PFSK-1 (cell line): ENCODE measurements around the gene RNF121.

ENCODE experiments used
- FOXP2 ChIP-seq: optimal IDR thresholded peaks from 2 replicates; pipeline ENCODE3; 2011; ENCODE audit warnings: borderline replicate concordance, control low read depth, inconsistent platforms; ENCODE audit not compliant: insufficient read depth; ENCODE audit errors: extremely low read length, extremely low read depth
- POLR2AphosphoS5 ChIP-seq: IDR thresholded peaks from 2 replicates; pipeline ENCODE4 v1.6.1; 2012; ENCODE audit warnings: low read depth, mild to moderate bottlenecking, control low read depth, low read length, moderate library complexity
- SIN3A ChIP-seq: IDR thresholded peaks from 2 replicates; pipeline ENCODE4 v1.6.1; 2012; ENCODE audit warnings: mild to moderate bottlenecking, low read length, moderate library complexity, borderline replicate concordance; ENCODE audit not compliant: insufficient read depth
- TAF1 ChIP-seq: IDR thresholded peaks from 2 replicates; pipeline ENCODE4 v1.6.1; 2012; ENCODE audit warnings: low read length, control low read depth, borderline replicate concordance; ENCODE audit not compliant: insufficient read depth
- TF ChIP-seq, protein P1 (sequence below), 2 experiments: IDR thresholded peaks; 2 replicates each; pipeline versions ENCODE4 v1.6.1 to v1.8.0; 2011 to 2012; ENCODE audit warnings: low read depth in 2 of 2, low read length in 2 of 2, control low read depth in 1 of 2, inconsistent platforms in 1 of 2, mild to moderate bottlenecking in 1 of 2, moderate library complexity in 1 of 2; ENCODE audit not compliant: insufficient read depth in 1 of 2

The RNF121 gene

DNA sequence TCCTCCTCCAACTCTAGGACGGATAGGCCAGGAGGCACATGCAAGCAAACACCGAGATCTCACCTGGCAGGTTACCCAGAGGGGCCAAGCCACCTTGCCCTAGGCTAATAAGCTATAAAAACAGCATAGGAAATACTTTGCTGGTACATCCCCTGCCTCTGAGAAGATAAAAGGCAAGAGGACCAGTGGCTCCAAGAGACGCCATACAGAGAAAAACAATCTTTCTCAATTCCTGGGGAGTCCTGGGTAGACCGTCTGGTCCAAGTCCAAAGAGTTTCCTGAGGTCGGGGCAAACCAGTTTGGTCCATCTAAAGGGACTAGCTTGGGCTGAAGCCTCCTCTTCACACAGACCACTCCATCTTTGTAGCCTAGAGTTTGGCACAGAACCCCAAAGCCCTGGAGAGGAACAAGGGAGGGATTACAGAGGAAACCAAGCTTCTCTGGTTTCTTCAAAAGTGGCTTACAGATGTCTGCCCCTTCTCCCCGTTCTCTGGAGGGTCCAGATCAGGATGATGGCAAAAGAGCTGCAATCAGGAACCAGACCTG, 111.1 kb downstream of the RNF121 start:
- TF ChIP-seq, protein P1, sequence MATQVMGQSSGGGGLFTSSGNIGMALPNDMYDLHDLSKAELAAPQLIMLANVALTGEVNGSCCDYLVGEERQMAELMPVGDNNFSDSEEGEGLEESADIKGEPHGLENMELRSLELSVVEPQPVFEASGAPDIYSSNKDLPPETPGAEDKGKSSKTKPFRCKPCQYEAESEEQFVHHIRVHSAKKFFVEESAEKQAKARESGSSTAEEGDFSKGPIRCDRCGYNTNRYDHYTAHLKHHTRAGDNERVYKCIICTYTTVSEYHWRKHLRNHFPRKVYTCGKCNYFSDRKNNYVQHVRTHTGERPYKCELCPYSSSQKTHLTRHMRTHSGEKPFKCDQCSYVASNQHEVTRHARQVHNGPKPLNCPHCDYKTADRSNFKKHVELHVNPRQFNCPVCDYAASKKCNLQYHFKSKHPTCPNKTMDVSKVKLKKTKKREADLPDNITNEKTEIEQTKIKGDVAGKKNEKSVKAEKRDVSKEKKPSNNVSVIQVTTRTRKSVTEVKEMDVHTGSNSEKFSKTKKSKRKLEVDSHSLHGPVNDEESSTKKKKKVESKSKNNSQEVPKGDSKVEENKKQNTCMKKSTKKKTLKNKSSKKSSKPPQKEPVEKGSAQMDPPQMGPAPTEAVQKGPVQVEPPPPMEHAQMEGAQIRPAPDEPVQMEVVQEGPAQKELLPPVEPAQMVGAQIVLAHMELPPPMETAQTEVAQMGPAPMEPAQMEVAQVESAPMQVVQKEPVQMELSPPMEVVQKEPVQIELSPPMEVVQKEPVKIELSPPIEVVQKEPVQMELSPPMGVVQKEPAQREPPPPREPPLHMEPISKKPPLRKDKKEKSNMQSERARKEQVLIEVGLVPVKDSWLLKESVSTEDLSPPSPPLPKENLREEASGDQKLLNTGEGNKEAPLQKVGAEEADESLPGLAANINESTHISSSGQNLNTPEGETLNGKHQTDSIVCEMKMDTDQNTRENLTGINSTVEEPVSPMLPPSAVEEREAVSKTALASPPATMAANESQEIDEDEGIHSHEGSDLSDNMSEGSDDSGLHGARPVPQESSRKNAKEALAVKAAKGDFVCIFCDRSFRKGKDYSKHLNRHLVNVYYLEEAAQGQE (IDR thresholded peaks at IDR 0.05; ENCODE audit: insufficient read depth in 1 of 2, low read depth in 2 of 2, low read length in 2 of 2): no peak
- no peak for TF ChIP-seq FOXP2
- TF ChIP-seq SIN3A: no peak
- no peak for TF ChIP-seq TAF1
- no peak for TF ChIP-seq POLR2AphosphoS5

DNA sequence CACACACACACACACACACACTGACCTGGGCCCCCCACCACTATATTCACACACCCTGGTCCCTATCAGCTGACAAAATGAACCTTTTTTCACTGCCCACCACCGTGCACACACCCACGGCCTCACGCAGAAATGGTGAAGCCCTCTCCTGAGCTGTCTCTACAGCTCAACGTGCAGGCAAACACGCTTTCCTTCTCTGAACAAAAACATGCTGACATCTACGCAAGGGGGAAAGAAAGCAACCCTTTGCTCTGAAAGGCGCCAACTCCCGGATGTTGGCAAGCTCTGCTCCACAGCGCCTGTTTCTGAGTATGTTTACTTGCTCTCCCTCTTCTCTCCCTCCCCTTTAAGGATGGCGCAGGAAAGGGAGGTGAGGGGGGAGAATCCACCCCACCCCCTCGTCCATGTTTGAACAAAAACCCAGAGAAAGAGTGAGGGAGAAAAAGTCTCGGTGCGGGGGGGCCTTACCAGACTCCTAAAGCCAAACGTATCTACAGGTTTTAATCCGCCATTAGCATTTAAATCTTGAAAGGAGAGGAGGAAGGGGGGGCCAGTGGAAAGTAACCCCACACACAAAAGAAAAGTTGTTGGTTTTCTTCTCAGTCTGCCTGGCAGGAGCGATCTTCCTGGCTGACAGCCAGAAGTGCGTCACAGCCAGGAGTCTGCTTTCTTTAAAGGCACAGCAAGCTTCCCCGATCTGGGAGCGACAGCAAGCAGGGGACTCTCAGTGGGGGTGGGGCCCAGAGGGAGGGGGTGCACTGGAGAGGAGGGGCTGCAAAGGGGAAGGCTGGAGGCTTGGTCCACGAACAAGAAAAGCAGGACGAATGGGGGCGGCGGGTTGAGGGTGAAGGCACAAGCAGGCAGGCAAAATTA, 111.9 kb downstream of the RNF121 start:
- TF ChIP-seq, protein P1 (IDR thresholded peaks at IDR 0.05; ENCODE audit: insufficient read depth in 1 of 2, low read depth in 2 of 2, low read length in 2 of 2): no peak
- peak; percentile 89; the same call in 1 of the 2 replicates for TF ChIP-seq SIN3A
- peak; percentile 69 for TF ChIP-seq FOXP2

DNA sequence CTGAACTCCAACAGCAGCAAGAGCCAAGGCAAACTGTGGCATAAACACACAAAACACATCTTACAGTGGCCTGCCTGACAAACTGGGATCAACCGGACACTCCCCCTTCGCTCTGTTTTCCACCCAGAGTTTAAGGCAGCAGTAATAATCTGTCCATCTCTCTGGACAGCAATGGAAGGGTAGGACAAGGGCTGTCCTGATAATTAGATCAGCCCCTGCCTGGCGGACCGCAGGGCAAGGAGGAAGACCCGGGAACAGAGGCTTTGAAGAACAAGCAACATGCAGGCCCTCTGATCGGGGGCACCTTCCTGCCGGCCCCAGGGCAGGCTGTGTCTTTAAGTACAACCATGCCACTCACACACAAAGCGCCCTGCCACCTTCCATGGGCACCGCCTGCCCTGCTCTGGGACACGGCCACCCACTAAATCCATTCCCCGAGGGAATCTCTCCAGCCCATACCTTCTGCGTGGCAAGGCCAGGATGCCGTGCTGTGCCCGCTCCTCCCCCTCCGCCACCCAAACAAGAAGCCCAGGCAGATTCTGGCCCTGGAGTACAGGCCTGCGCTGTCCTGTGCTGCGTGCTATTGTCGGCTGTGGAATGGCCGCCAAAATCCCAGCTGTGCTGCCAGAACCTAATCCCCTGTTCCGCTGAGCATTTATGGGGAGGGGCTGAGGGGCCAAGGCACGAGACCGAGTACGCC, 112.7 kb downstream of the RNF121 start:
- TF ChIP-seq SIN3A (peak; percentile 73; the same call in 1 of the 2 replicates), FOXP2 (no peak)

DNA sequence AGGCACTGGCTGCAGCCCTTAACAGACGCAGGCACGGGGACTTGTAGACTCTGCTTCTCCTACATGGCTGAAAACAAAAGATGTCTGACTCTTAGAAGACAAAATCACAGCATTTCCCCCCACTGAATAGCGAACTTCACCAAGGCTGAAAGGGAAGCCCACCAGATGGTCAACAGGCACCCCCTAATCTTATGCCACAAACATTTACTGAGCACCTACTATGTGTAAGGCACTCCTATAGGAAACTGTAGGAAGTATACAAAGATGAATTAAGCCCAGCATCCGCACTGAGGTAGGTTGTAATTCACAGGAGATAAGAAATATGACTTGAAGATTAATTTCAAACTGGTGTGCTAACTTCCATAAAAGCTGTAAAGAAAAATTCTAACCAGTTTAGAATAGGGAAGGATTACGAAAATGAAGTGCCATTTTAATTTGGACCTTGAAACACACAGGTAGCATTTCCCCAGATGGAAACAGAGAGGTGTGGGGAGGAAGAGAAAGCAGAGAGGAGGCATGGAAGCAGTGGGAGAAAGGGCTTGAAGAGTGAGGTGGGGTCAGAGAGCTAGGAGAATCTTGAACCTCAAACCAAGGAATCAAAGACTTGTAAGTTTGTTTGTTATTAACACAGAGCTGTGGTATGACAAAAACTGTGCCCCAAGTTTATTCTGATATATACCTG, 113.4 kb downstream of the RNF121 start:
- TF ChIP-seq TAF1 (peak; percentile 35; the same call in 1 of the 2 replicates), SIN3A (no peak)

DNA sequence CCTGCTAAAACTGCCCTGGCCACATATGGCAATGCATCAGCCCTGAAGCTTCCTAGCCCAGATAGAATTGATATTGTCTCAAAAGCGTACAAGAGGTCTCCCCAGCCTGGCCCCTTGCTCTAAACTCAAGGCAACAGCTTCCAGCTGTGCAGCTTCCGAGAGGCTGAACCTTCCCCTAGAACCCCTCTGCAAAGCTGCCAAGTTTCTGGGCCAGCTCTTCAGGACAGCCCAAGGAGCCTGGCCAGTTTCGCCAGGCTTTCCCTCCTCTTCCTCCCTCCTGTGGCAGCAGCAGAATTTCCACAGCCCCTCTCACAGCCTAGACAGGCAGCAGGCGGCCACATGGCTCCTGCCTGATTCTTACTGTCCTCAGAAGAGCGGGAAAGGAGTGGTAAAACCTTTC, 117.0 kb downstream of the RNF121 start:
- TF ChIP-seq POLR2AphosphoS5: no peak
- TF ChIP-seq TAF1: no peak
- TF ChIP-seq FOXP2: no peak
- TF ChIP-seq SIN3A: no peak
- TF ChIP-seq, protein P1 (IDR thresholded peaks at IDR 0.05; ENCODE audit: insufficient read depth in 1 of 2, low read depth in 2 of 2, low read length in 2 of 2): no peak
